ENCODE data around the gene PLEKHM3.

- no peak for TF ChIP-seq EP300 (IDR thresholded peaks at IDR 0.05; ENCODE audit: borderline replicate concordance)
- no peak for TF ChIP-seq CEBPB (IDR thresholded peaks at IDR 0.05)
- no peak for TF ChIP-seq EGR1 (IDR thresholded peaks at IDR 0.05)
- TF ChIP-seq RAD21 (IDR thresholded peaks at IDR 0.05; ENCODE audit: low read depth): no peak
- no peak for TF ChIP-seq TEAD4 (IDR thresholded peaks at IDR 0.05)
- no peak for TF ChIP-seq MAX (IDR thresholded peaks at IDR 0.05)
- TF ChIP-seq CREB1 (IDR thresholded peaks at IDR 0.05; ENCODE audit: low read depth): no peak
- TF ChIP-seq REST (IDR thresholded peaks at IDR 0.05; ENCODE audit: low read depth): no peak
- TF ChIP-seq TAF1 (IDR thresholded peaks at IDR 0.05; ENCODE audit: low read depth): no peak
- no peak for TF ChIP-seq TCF12 (IDR thresholded peaks at IDR 0.05; ENCODE audit: low read depth)
- no peak for TF ChIP-seq YY1 (IDR thresholded peaks at IDR 0.05; ENCODE audit: low read depth)
These were observed 12.9 kb downstream of the PLEKHM3 start for GRCh38 chr2:208012449-208012848.
